ENCODE data around the gene ZRANB3.
"Not testable (repeated sequence)": the region's sequence is repeated elsewhere in the genome, so short reads cannot be mapped to it uniquely, and the experiment has no call there.

The ZRANB3 gene

DNA sequence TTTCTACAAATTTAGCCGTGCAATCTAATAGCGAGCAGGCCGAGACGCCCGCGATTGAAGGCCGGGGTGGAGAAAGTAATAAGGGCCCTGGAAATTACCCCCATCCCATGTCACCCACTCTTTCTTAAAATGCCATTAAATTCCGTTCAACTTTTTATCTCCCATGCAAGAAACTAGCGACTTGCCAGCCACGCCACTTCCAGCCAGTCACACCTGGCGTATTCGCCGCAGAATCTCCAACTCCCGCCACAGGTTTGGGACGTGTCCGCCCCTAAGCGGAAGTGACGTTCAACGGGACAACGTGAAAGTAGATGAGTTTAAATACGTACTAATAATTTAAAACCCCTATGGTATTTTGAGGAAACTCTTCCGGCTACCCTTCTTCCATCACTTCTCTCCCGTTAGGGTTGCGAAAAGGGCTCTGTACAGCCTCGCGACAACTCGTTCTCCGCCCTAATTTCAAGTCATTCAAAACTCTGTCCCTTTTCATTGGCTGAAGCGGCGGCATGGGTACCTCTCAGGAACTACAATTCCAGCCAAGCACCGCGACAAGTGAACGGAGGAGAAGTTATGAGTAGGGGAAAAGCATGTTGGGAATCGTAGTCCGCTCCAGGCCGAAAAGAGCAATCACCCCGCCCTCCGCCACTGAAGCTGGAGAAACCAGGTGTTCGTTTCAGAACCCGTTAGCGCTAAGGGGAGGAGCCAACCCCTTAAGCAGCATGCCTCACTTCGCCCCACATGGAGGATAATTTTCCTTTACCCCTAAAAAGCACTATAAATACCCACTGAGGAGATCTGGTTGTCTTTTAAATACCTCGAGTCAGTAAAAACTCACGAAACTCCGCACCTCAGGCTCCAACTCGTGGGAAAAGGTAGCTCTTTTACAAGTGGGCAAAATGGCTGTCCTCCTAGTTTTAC, at the start of gene ZRANB3:
Gene ZRANB3, minus strand, starts transcription at position 906 of the 918 bp plus-strand sequence.
- CTCF ChIA-PET = interaction anchor here (1.7 to 1.8 kb wide), 2 partner anchors 180 to 527 kb away, joined by 7 read pairs; no protein-coding TSS in a partner anchor
- Mint-ChIP-seq H3K9me3 (peaks cover 1% of the 10 kb centered on the region), H3K27me3 (no peaks in the 10 kb centered on the region), H3K4me1 (peaks cover 48% of the 10 kb centered on the region), H3K4me3 (no peak within 1 kb of the TSS), H3K27ac (no peak within 1 kb of the TSS), H3K36me3 (peaks cover 10% of the 10 kb centered on the region)
- peak; percentile 98 for DNase-seq

DNA sequence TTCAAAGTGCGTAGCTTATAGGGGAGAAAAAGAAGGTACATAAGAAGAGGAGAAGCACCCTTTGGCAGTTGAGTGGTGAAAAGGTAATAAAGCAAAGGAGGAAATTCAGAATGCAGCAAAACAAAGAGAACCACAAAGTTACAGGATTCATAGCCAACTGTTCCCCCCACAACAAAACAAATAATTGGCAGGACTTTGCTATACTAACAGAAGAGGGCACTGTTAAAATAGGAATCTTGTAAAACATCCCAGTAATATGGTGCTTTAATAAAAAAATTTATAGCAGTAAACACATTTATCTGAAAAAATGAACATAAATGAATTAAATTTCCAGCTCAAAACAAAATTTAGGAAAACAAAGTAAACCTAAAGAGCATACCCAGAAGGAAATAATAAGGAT, 42.6 kb upstream of the ZRANB3 start:
- no peak for DNase-seq
- H3K4me1 Mint-ChIP-seq = no peaks in the 10 kb centered on the region
- no peak overlapping the region for H3K4me3 Mint-ChIP-seq
- H3K9me3 Mint-ChIP-seq = no peaks in the 10 kb centered on the region
- H3K27me3 Mint-ChIP-seq = no peaks in the 10 kb centered on the region
- CTCF ChIA-PET = interaction anchor here (0.6 to 1.0 kb wide), 2 partner anchors 136 to 623 kb away, joined by 3 to 5 read pairs; no protein-coding TSS in a partner anchor
- peaks cover 11% of the 10 kb centered on the region for H3K36me3 Mint-ChIP-seq
- no peak overlapping the region for H3K27ac Mint-ChIP-seq

DNA sequence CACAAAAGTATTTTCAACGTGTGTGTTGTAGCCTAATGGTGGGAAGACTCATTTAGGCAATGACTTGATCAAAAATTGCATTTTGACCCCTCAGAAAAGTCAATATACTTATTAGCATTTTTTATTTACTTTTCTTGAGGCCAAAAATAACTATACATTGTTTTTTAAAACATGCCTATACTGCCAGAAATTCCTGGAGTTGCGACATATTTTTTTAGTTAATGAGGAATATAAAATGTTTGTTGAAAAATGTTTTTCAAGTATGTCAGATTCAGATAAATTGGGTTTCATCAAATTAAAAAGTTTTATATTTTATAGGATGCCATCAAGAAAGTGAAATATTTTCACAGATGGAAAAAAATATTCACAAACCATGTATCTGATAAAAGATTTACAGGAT, 39.9 kb upstream of the ZRANB3 start:
- no peak overlapping the region for H3K27ac Mint-ChIP-seq
- CTCF ChIA-PET = no interaction called here
- no peaks in the 10 kb centered on the region for H3K27me3 Mint-ChIP-seq

DNA sequence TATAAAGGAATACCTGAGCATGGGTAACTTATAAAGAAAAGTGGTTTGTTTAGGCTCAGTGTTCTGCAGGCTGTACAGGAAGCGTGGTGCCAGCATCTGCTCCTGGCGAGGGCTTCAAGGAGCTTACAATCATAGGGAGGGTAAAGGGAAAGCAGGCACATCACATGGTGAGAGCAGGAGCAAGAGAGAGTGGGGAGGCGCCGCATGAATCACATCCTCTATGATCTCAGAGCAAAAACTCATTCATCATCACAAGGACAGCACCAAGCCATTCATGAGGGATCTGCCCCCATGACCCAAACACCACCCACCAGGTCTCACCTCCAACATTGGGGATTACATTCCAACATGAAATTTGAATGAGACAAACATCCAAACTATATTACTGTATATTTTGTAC, 32.8 kb upstream of the ZRANB3 start:
- Mint-ChIP-seq H3K27me3 (no peaks in the 10 kb centered on the region), H3K27ac (no peak overlapping the region), H3K9me3 (no peaks in the 10 kb centered on the region), H3K4me1 (peaks cover 3% of the 10 kb centered on the region), H3K4me3 (no peak overlapping the region), H3K36me3 (peaks cover 9% of the 10 kb centered on the region)
- CTCF ChIA-PET = no interaction called here
- DNase-seq = no peak

More for the DNA sequence above, 39.9 kb upstream of the ZRANB3 start:
- H3K4me1 Mint-ChIP-seq = no peaks in the 10 kb centered on the region
- H3K9me3 Mint-ChIP-seq = no peaks in the 10 kb centered on the region
- no peak for DNase-seq
- H3K36me3 Mint-ChIP-seq = peaks cover 12% of the 10 kb centered on the region
- no peak overlapping the region for H3K4me3 Mint-ChIP-seq

DNA sequence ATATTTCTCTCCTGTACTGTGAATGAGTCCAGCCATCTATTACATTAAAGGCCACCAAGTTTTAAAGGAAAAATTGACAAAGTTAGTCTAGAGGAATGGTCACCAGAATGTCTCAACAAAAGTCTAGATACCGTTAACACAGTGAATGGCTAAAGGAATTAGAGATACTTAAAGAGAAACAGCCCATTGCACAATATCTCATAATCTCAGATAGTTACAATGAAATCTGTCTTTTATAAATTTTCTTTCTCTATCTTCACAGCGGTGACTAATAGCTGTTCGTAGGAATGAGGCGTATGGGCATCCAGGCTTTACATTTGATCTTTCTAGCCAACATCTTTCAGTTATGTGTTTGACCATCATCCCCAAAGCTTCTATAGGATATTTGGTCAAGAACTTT, 30.9 kb upstream of the ZRANB3 start:
- no peak overlapping the region for H3K27ac Mint-ChIP-seq
- peaks cover 3% of the 10 kb centered on the region for H3K4me1 Mint-ChIP-seq
- CTCF ChIA-PET = no interaction called here

DNA sequence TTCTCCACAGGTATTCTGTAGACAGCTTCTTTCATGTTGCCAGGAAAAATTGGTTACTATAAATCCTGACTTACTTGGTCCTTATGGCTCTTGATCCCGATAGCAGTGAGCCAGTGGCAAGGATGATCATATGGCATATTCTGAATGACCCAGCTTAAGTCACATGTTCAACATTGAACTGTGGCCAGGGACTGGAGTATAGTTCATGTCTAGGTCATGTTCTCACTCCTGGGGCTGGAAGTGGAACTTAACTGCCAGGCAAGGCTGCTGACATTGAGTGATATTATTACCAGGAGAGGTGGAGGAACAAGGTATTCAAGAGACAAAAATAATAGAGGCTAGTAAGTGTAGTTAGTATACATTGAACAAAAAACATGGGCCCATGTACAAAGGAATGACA, 26.5 kb upstream of the ZRANB3 start:
- no peaks in the 10 kb centered on the region for H3K27me3 Mint-ChIP-seq
- H3K27ac Mint-ChIP-seq = no peak overlapping the region
- no peaks in the 10 kb centered on the region for H3K9me3 Mint-ChIP-seq
- H3K4me3 Mint-ChIP-seq = no peak overlapping the region
- H3K36me3 Mint-ChIP-seq = peaks cover 15% of the 10 kb centered on the region
- DNase-seq = no peak
- no peaks in the 10 kb centered on the region for H3K4me1 Mint-ChIP-seq
- CTCF ChIA-PET = no interaction called here

More for the DNA sequence above, 30.9 kb upstream of the ZRANB3 start:
- no peaks in the 10 kb centered on the region for H3K27me3 Mint-ChIP-seq
- DNase-seq = no peak
- H3K36me3 Mint-ChIP-seq = peaks cover 13% of the 10 kb centered on the region
- no peaks in the 10 kb centered on the region for H3K9me3 Mint-ChIP-seq
- H3K4me3 Mint-ChIP-seq = no peak overlapping the region

DNA sequence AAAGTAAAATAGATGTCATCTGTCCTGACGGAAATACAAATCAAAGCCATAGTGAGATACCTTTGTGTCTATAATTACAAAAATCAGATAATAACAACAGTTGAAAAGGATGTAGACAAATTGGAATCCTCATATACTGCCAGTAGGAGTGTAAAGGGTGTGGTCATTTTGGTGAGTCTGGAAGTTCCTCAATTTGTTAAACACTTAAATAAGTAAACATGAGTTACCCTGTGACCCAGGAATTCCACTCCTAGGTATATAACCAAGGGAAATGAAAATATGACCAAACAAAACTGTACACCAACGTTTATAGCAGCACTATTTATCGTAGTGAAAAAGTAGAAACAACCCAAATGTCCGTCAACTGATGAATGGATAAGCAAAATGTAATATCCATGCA, 24.3 kb upstream of the ZRANB3 start:
- H3K27me3 Mint-ChIP-seq = no peaks in the 10 kb centered on the region
- no peak overlapping the region for H3K4me3 Mint-ChIP-seq
- H3K27ac Mint-ChIP-seq = no peak overlapping the region
- no peaks in the 10 kb centered on the region for H3K9me3 Mint-ChIP-seq
- peaks cover 14% of the 10 kb centered on the region for H3K36me3 Mint-ChIP-seq
- DNase-seq = no peak
- CTCF ChIA-PET = no interaction called here
- no peaks in the 10 kb centered on the region for H3K4me1 Mint-ChIP-seq

DNA sequence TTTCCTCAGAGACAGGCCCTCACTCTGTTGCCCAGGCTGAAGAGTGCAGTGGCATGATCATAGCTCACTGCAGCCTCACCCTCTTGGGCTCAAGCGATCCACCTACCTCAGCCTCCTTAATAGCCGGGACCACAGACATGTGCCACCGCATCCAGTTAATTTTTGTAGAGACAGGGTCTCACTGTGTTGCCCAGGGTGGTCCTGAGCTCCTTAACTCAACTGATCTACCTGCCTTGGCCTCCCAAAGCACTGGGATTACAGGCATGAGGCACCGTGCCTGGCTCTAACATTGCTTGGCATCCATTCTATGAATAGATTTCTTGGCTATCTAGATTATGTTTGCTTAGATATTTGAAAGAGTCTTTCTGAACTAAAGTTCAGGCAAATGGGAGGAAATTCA, 21.9 kb upstream of the ZRANB3 start:
- no peak overlapping the region for H3K27ac Mint-ChIP-seq
- no peaks in the 10 kb centered on the region for H3K9me3 Mint-ChIP-seq
- H3K4me1 Mint-ChIP-seq = no peaks in the 10 kb centered on the region
- H3K27me3 Mint-ChIP-seq = no peaks in the 10 kb centered on the region
- CTCF ChIA-PET = no interaction called here
- H3K36me3 Mint-ChIP-seq = peaks cover 15% of the 10 kb centered on the region
- no peak overlapping the region for H3K4me3 Mint-ChIP-seq
- DNase-seq = no peak

DNA sequence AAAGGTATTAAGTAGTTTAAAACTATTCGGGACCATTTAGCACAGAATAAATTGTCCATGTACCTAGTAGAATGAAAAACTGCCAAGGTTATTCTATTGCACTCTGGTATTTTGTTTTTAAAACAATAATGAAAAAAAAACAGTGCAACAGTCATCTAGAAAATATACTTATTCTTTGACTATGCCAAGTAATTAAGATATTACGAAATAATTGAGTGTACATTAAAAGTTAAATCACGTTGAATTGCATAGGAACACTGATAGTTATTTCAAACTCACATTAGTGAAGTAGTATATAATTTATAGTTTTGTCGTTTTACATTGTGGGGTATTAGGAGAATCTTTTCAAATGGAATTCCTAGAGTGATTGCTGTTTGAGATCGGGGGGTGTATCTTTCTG, 20.3 kb upstream of the ZRANB3 start:
- Mint-ChIP-seq H3K36me3 (peaks cover 11% of the 10 kb centered on the region), H3K9me3 (no peaks in the 10 kb centered on the region), H3K4me3 (no peak overlapping the region), H3K4me1 (peaks cover 5% of the 10 kb centered on the region), H3K27ac (no peak overlapping the region), H3K27me3 (no peaks in the 10 kb centered on the region)
- DNase-seq = no peak
- CTCF ChIA-PET = no interaction called here

DNA sequence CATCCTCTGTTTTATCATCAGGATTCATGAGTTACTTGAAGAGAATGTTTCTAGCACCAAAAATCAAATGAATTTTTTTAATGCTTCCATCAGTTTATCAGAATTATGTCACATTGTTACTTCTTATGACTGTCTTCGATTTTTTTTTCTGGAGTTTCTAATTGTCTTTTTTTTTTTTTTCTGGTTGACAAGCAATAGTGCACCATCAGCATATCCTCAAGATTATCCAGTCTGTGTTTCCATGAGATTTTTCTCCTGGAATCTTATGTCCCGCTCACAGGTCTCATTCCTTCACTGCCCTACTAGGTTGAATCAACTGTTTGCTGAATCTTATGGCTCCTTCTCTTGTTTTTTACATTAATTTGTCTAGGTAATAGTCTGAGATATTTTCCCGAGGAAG, 16.3 kb upstream of the ZRANB3 start:
- H3K27me3 Mint-ChIP-seq = no peaks in the 10 kb centered on the region

DNA sequence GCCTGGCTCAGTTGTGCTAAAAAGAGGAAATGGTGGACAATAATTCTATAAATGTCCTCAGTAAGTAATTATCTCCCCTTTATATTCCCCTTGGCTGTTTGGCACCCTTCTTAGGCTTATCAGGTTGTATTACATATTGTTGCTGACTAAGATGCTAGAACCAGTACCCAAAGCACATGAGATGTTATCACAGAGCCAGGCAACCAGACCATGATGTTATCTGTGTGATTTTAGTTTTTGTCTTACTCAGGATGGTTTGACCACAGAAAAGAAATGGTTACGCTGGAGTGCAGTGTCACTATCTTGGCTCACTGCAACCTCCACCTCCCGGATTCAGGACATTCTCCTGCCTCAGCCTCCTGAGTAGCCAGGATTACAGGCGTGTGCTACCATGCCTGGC, 15.4 kb upstream of the ZRANB3 start:
- no peak overlapping the region for H3K4me3 Mint-ChIP-seq
- no peak for DNase-seq
- H3K9me3 Mint-ChIP-seq = no peaks in the 10 kb centered on the region
- no peak overlapping the region for H3K27ac Mint-ChIP-seq
- H3K4me1 Mint-ChIP-seq = peaks cover 8% of the 10 kb centered on the region
- CTCF ChIA-PET = no interaction called here
- H3K27me3 Mint-ChIP-seq = no peaks in the 10 kb centered on the region
- peaks cover 5% of the 10 kb centered on the region for H3K36me3 Mint-ChIP-seq

More for the DNA sequence above, 16.3 kb upstream of the ZRANB3 start:
- Mint-ChIP-seq H3K9me3 (no peaks in the 10 kb centered on the region), H3K4me3 (no peak overlapping the region), H3K4me1 (peaks cover 8% of the 10 kb centered on the region), H3K36me3 (peaks cover 5% of the 10 kb centered on the region), H3K27ac (no peak overlapping the region)
- no peak for DNase-seq
- CTCF ChIA-PET = no interaction called here

DNA sequence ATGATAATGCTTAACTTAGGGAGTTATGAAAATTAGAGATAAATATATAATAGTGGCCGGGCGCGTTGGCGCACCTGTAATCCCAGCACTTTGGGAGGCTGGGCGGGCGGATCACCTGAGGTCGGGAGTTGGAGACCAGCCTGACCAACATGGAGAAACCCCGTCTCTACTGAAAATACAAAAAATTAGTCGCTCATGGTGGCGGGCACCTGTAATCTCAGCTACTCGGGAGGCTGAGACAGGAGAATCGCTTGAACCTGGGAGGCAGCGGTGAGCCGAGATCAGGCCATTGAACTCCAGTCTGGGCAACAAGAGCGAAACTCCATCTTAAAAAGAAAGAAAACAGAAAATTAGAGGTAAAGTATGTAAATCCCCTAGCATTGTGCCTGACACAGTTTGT, 2.5 kb upstream of the ZRANB3 start:
- not testable (repeated sequence) for H3K27ac Mint-ChIP-seq, DNase-seq, H3K36me3 Mint-ChIP-seq, H3K27me3 Mint-ChIP-seq, H3K9me3 Mint-ChIP-seq, H3K4me3 Mint-ChIP-seq
- H3K4me1 Mint-ChIP-seq = peaks cover 37% of the 10 kb centered on the region
- CTCF ChIA-PET = interaction anchor here (0.6 kb wide), 1 partner anchor 340 kb away, joined by 4 read pairs; no protein-coding TSS in a partner anchor

DNA sequence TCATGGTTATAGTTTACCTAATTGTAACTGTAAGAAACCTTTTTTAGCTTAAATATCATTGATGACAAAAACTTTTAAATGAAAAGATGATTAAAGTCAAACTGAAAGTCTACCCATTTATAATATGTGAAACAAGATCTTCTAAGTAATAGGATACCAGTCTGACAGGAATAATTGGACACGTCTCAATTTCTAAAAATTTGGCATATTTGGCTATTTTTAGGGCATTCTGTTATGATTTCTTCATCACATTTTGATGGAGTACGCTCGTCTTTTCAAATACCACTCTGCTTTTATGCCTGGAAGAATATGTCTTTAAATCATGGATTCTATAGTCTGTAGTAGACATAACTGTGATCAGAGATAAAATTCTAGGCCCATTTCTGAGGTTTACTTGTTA, 1.6 kb upstream of the ZRANB3 start:
- Mint-ChIP-seq H3K36me3 (peaks cover 5% of the 10 kb centered on the region), H3K27ac (no peak overlapping the region), H3K27me3 (no peaks in the 10 kb centered on the region), H3K9me3 (no peaks in the 10 kb centered on the region), H3K4me1 (peaks cover 43% of the 10 kb centered on the region), H3K4me3 (no peak overlapping the region)
- no peak for DNase-seq
- CTCF ChIA-PET = interaction anchor here (0.6 to 1.7 kb wide), 3 partner anchors 177 to 185 kb away, joined by 3 to 7 read pairs (median 6); no protein-coding TSS in a partner anchor

DNA sequence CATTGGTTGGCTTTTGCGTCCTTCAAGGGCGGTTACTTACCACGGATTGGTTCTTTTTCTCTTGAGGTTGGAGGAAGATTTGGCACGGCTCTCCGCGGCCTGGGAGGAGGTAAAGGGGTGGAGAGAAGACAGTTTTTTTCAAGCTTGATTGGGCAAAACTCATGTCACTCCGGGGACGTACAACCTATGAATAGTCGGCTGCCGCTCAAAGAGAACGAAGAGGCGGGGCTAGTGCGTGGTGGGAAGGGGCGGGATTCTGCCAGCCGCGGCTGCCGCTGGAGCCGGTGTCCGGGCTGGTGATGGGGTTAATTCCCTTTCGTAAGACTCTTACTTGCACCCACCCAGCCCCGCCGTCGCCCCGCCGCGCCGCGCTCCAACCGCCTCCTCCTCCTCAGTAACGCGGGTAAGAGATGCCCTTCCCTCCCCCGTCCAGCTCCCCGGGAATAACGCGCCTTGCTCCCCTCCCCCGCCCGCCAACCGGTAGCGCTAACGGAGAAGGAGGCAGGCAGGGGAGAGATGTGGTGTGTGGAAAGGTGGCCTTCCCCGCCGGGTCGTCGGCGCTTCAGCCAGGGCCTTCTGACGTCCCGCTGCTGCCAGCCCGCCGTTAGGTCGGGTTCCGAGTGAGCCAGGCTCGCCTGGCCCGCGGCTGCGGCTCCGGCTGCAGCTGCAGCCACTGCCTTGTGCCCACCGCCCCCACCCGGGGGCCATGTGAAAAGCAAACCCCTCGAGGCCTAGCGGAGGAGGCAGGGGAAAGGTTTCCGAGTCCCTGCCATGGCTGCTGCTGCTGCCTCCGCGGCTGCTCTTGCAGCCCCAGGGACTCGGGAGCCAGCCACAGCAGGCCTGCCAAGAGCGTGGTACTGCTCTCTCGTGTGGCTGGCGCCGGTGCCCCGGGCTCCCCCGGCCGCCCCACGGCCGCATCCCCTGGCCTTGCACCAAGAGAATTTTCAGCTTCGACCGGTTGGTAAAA, 496 bp upstream of the ZRANB3 start, which contains the start of gene R3HDM1:
Gene R3HDM1, plus strand, starts transcription at position 254 of the 967 bp plus-strand sequence. CDS start 73,362 bp downstream, outside the sequence.
- Mint-ChIP-seq H3K27ac (no peak within 1 kb of the TSS), H3K4me3 (no peak within 1 kb of the TSS), H3K27me3 (no peaks in the 10 kb centered on the region), H3K9me3 (no peaks in the 10 kb centered on the region), H3K4me1 (peaks cover 48% of the 10 kb centered on the region), H3K36me3 (peaks cover 9% of the 10 kb centered on the region)
- CTCF ChIA-PET = interaction anchor here (1.1 to 1.8 kb wide), 3 partner anchors 178 to 527 kb away, joined by 6 to 7 read pairs (median 7); no protein-coding TSS in a partner anchor
- DNase-seq = peak; percentile 97

Measured in activated naive CD4-positive, alpha-beta T cell treated with anti-CD3 and anti-CD28 coated beads, Interleukin-2, amount 10 ng/mL, durations not matched to agents 7 days and 5 days (primary cell).